ENCODE measurements around the gene TPK1.
"Not testable (repeated sequence)": the region's sequence is repeated elsewhere in the genome, so short reads cannot be mapped to it uniquely, and the experiment has no call there.

TPK1 gene

DNA sequence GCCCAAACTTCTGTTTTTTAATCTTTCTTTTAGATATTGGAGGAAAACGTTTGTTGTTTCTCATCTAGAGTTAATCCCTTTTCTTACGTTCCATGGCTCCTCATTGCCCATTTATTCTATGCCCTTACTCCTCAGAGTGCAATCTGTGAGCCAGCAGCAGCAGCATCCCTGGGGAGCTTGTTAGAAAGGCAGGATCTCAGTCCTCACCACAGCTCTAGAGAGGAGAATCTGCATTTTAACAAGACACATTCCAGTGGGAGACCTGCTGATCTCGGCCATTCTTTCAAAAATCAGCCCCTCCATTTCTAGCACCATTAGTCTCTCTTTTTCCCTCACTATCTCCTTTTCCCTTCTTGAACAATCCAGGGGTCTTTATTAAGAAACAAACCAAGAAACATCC, 348.0 kb downstream of the TPK1 start:
- DNase-seq (ENCODE audit: low read depth in 3 of 3, low spot score in 1 of 3) = no peak

DNA sequence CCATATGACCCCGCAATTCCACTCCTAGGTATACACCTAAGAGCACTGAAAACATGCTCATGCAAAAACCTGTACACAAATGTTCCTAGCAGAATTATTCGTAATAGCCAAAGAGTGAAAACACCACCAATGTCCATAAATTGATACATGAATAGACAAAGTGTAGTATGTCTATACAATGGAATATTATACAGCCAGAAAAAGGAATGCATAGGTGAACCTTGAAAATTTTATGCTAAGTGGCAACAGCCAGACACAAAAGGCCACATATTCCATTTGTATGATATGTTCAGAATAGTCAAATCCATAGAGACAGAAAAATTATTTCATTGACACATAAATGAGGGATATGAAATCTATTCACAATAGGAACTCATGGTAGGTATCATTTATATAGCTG, 351.4 kb downstream of the TPK1 start:
- DNase-seq (ENCODE audit: low read depth in 3 of 3, low spot score in 1 of 3) = no peak

DNA sequence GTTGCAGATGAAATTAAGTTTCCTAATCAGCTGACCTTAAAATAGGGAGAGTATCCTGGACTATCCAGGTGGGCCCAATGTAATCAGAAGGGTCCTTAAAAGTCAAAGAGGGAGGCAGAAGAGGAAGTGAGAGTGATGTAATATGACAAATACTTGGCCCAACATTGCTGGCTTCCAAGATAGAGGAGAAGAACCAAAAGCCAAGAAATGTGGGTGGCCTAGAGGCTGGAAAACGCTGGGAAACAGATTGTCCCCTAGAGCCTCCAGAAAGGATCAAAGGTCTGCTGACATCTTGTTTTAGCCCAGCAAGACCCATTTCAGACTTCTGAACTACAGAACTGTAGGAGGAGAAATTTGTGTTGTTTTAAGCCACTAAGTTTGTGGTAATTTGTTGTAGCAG, 352.7 kb downstream of the TPK1 start:
- DNase-seq (ENCODE audit: low read depth in 3 of 3, low spot score in 1 of 3) = no peak

DNA sequence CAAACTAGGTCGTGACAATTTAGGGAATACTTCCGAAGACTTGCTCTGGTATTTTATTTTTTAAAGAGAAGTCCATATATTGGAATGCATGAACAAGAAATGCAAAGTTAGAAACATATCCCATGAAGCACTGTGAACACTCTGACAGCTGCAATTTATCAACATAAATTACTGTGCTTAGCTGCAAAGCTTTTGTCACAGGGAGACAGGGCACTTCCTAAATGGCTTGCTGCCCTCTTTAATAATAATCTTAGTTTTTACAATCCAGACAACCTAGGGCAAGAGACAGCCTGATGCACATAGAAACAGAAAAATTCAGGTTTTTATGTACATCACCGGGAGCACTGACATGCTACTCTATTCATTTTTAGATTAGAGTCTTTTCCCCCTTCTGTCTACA, 354.0 kb downstream of the TPK1 start:
- no peak for DNase-seq (ENCODE audit: low read depth in 3 of 3, low spot score in 1 of 3)

DNA sequence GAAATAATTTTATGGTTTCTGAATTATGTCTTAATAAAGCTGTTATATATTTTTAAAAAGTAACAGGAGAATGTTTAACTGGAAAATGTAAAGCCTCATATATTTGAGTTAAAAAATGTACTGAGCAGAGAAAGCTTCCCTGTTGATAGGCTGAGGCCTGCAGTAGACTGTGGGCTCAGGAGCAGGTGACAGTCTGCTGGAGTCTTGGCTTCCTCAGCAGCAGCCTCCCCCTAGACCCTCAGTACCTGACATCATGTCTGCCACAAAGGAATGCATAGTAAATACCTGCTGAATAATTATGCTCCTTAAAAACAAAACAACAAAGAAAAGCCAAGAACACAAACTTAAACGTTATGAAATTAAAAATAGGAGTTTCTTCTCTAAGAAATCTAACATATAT, 358.5 kb downstream of the TPK1 start:
- DNase-seq (ENCODE audit: low read depth in 3 of 3, low spot score in 1 of 3) = no peak

DNA sequence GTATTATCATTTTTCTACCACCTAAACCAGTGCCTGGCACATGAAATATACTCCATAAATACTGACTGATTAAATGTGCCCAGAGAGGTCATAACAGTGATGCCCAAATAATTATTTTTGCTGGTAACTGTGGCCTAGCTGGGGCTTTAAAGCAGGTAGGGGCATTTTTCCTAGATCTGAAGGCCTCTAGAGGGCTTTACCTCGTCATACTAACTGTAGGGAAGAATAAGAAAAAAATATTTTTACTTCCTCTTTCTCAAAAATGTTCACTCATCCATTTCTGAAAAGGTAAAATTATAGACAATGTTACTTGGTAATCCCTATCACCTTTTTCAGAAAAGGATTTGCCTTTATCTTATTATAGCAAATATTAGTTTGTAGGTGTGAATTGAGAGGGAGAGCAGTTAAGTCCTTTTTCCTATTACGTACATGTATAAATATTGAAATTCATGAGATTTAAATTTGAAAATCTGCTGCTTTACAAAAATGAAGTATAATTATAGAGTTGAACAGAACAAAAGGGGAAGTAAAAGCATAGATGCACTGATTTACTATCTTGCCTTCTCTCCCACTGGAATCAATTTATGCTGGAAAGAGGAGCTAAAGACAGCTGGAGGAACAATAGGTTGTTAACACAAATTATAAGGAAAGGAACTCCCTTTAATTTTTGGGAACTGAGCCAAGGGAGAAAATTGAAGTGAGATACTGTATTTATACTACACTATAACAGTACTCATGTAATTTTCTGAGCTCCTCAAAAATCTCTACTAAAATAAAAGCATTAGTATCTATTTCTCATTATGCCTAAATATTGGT, 360.8 kb downstream of the TPK1 start:
- no peak for DNase-seq (ENCODE audit: low read depth in 3 of 3, low spot score in 1 of 3)

DNA sequence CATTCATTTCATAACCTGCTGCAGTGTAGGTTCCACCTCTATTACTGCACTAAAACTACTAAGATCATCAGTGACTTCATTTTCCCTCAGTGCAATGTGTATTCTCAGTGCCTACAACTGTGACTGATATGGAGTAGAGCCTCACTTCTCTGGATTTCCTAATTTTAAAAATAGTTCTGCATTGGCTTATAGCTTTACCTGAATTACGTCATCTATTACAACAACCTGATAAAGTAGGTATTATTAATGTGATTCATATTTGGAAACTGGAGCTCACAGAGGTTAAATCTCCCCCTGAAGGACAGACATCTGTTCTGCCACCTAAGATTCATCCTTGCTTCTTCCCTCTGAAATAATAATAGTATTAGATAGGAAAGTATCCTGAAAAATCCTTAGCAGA, 361.5 kb downstream of the TPK1 start:
- no peak for DNase-seq (ENCODE audit: low read depth in 3 of 3, low spot score in 1 of 3)

DNA sequence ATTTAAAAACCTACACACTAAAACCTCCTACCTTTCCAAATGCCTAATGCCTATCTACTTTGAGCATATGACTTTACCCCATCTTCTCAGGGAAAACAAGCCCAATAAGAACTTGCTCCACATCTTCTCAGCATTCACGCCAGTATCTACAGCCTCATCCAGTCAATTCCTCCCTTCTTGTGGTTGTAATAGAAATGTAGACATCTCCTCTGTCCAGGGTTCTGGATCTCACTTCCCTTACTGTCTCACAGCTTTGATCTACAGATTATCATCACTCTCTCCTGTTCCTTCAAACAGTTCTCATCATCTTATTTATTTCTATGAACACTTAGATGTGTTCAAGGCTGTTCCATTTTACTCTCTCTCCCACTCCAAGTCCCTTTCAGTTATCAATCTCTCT, 361.9 kb downstream of the TPK1 start:
- no peak for DNase-seq (ENCODE audit: low read depth in 3 of 3, low spot score in 1 of 3)

DNA sequence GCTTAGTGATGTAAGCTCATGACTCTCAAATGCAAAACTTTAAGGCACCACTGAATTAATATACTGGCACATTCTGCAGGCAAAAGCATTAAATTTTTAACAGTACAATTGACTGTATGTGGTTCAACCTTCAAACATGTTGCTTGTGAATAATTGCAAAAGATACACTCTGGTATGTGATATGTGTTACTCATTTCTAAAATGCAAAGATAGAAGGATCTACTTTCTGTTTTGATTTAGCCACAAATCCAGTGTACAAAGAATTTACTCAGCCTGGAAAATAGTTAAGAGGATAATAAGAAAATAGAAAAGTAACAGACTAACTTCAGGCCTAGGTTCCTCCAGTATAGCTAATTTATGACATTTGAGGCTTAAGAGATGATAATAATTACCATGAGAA, 365.8 kb downstream of the TPK1 start:
- DNase-seq (ENCODE audit: low read depth in 3 of 3, low spot score in 1 of 3) = no peak

DNA sequence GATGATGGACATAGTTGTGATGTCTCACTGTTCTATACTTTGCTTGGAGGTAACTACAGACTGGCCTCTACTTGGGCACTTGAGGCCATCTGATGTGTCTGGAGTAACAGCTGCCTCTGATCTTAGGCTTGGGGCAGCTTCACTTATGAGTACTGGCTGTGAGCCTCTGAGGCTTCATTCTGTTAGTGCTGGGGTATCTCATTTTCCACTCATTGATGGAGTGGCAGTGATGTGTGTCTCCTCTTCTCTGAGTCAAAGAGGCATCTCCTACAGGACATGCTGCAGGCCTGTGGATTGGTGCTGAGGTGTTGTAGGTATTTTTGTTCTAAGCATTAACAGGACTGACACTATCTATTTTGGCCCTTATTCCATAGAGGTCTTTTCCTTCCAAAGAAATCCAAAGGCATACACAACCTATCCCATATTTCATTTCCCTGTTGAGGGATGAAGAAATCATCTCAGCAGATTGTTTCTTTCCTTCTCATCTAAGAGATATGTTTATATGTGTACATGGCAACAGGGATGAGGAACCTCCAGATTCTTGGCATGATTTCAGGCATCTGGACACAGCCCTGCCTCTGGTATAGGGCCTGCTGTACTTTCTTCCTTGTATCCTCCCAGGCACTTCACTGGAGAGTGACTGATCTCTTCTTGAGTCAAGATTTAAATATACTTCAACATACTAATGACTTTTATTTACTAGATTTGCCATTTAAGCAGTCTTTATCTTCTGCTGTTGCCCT, 366.7 kb downstream of the TPK1 start:
- DNase-seq (ENCODE audit: low read depth in 3 of 3, low spot score in 1 of 3) = no peak

DNA sequence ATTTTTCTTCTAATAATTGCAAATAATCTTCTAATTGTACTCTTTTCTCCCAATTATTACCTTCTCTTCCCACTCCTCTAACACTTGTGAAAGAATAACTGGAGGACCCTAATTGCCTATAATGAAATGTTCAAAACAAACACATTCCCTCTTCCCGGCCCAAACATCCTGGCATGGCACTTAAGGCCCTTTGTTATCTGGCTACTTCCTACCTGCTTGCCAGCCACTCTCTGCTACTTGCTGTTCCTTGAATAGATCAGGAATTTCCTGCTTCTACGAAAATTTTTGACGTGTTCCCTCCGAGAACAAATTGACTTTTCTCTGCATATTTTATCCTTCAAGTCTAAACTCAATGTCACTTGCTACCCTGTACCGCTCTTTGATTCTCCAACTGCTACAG, 376.2 kb downstream of the TPK1 start:
- DNase-seq (ENCODE audit: low read depth in 3 of 3, low spot score in 1 of 3) = no peak

DNA sequence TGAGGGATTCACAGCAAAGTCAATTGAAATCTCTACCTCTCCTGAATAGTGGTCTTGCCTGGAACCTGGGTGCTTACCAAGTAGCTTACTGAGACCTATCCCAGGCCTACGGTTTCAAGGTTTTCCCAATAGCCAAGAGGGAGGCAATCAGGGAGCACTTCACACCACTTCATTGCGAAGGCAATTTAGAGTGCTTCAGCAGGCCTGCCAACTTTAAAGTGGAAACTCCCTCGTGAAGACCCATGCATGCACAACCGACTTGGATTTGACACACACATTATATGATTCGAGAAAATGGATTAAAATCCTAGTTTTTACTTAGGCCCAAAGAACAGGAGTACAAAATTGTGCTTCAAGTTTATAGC, 380.8 kb downstream of the TPK1 start:
- DNase-seq (ENCODE audit: low read depth in 3 of 3, low spot score in 1 of 3) = no peak

DNA sequence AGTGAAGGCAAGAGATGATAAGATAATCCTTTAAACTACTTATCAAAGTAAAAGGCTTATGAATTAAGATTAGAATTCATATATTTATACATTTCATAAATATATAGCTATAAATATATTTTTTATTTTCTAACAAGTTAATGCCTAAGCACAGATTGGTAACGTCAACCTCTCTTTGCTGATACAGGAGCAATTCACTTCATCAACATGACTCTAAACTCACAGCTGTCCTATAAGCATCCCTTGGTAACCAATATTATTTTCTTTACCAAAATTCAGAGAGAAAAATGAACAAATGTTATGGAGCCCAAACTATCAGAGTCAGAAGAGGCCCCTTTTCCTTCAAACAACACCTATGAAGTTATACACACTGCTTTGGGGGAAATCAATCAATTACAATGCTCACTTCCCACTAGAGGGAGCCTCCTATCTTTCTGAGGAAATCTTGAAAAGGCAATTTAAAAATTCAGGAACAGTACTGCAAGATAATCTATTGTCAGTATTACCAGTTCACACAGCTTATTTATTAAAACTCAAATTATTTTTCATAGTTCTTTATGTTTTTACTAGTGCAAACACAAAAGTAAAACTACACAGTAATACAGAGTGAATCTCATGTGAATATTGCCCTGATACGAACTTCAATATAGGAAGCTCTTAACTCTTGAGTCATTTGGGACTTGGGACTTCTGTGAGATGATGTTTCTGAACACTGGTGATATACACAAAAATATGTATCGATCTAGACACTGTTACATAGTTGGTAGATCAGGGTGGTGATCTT, 381.4 kb downstream of the TPK1 start:
- no peak for DNase-seq (ENCODE audit: low read depth in 3 of 3, low spot score in 1 of 3)

DNA sequence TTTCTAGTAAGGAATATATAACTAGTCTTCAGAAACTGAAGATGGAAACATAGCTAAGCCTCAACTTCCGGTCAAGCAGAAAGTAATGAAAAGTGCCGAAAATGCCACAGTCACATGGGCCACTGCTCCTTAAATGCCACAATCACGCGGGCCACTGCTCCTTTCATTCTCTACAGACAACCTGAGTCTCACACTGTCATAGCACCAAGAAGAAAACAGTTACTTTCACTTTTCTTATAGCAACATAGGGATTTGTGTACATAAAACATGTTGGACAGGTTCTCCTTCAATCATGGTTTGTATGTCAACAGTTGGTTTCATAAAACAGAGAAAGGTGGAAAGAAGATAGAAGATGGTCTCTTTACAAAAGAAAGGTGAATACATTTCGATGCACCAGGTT, 383.8 kb downstream of the TPK1 start:
- no peak for DNase-seq (ENCODE audit: low read depth in 3 of 3, low spot score in 1 of 3)

DNA sequence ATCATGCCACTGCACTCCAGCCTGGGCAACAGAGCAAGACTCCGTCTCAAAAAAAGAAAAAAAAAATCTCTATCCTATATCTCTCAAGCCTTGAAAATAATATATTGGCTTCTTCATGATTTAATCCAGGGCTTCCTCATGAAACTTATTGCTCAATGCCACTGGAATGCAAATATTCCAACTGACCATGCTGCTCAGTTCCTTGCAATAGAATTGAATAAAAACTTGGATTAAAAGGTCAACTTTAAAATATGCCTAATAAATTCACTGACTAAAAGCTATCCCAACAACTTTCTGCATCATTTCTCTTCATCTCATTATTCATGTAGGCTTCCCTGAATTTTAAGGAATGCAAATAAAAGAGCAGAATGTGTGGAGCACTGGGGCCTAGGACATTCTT, 390.3 kb downstream of the TPK1 start:
- DNase-seq (ENCODE audit: low read depth in 3 of 3, low spot score in 1 of 3) = no peak

DNA sequence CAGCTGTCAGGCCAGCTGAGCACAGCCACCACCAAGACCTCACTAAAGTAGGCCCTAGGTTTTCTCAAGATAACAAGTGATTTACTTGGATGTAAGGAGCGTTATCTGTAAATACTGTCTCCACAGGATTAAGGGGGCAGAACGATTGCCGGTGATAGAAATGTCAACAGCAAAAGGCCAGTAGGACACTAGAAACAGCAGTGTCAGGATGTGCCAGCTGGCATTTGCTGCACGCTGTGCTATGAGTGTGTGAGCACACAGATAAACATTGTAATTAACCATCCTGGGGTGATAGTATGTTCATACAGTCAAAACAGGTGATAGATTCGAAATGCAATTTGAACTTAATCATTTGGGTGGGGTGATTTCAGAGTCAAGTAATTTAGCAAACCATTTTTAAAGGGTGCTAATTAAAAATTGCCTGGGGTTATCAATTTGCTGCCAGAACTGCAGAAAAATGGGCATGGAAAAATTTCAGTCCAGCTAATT, 396.1 kb downstream of the TPK1 start:
- DNase-seq (ENCODE audit: low read depth in 3 of 3, low spot score in 1 of 3) = no peak

DNA sequence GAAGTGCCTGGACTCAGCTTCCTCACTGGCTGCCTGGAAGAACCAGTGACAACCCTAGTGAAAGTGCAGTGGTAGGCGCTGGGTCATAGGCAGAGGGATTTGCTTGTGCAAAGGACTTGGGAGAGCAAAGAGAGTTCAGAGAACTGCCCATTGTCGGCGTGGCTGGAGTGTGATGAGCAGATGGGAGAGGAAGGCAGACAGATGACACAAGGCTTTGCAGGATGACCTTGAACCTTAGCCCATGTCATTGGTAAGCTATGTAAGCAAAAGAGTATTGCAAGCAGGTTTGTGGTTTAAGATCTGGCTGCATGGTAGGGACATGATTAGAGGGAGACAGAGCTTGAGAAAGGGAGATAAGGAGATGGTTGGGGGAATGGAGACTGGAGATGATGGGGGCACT, 397.1 kb downstream of the TPK1 start:
- no peak for DNase-seq (ENCODE audit: low read depth in 3 of 3, low spot score in 1 of 3)

DNA sequence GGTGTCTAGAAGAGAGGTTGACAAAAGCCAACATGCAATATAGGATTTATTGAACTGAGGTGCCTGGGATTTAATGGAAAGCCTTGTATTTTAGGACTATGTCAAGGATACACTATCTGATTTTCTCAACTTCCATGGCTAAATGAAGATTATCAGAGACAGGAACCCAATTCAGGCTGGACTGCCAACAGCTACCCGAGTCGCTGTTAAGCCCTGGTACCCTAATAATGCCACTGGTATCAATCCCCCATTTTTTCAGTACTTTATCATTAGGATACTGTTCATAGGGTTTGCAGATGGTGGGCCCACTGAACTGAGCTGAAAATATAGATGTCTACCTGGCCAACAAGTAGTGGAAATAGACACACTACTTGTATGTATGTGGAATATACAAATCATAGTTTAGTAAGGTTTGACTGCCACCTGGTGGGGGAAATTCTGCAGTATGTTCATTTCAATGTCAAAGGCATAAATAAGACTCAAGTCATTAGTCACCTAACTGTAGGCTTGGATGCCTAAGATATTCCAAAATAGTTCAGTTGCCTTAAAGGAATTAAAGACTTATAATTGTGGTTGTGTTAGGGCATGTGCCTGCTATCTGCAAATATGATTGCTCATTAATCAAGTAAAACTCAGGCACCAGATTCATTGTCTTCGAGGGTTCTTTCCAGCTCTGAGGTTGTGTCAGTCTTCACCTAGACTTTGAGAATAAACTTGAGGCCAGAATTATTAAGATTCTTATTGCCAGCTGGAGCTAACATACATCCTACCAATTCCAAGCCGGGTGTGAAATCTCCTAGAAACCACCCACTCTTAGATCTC, 398.3 kb downstream of the TPK1 start:
- DNase-seq (ENCODE audit: low read depth in 3 of 3, low spot score in 1 of 3) = no peak

DNA sequence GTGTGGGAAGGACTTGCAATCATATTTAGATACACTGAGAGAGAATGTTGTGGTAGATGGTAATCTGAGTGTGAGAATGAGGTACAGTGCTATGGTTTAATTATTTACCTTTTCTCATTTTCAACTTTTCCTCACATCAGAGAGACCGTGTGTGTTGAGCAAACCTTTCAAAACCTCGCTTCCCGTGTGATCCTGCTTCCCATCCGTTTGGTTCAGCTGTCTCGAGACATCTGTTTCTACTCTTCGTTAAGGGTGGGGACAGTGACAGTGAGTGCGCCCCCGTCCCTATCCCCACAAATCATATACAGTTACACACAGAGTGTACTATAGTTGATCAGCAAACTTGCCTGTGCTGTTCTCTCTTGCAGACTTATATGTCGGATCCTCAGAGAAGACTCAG, 399.4 kb downstream of the TPK1 start:
- DNase-seq (ENCODE audit: low read depth in 3 of 3, low spot score in 1 of 3) = no peak

DNA sequence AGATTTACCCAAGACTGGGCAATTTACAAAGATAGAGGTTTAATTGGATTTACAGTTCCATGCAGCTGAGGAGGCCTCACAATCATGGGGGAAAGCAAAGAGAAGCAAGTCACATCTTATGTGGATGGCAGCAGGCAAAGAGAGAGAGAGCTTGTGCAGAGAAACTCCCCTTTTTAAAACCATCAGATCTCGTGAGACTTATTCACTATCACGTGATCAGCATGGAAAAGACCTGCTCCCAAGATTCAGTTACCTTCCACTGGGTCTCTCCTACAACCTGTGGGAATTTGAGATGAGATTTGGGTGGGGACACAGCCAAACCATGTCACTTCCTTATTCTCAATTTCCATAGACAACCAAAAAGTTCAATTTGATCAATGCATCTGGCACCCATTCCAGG, 407.4 kb downstream of the TPK1 start:
- DNase-seq (ENCODE audit: low read depth in 3 of 3, low spot score in 1 of 3) = no peak

DNA sequence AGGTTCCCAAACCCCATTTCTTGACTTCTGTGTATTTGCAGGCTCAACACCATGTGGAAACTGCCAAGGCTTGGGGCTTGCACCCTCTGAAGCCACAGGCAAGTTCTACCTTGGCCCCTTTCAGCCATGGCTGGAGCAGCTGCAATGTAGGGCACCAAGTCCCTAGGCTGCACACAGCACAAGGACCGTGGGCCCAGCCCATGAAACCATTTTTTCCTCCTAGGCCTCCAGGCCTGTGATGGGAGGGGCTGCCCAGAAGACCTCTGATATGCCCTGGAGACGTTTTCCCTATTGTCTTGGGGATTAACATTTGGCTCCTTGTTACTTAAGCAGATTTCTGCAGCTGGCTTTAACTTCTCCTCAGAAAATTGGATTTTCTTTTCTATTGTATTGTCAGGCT, 408.3 kb downstream of the TPK1 start:
- not testable (repeated sequence) for DNase-seq (ENCODE audit: low read depth in 3 of 3, low spot score in 1 of 3)
